Fibroblast of skin of left biceps (primary cell): ENCODE measurements around the gene HOXD9.

Source experiments
- DNase-seq, 2 experiments: peaks; one replicate each; pipeline ENCODE4 v3.0.0-alpha.2; 2013; ENCODE audit warnings: low read depth in 2 of 2

HOXD9 gene

DNA sequence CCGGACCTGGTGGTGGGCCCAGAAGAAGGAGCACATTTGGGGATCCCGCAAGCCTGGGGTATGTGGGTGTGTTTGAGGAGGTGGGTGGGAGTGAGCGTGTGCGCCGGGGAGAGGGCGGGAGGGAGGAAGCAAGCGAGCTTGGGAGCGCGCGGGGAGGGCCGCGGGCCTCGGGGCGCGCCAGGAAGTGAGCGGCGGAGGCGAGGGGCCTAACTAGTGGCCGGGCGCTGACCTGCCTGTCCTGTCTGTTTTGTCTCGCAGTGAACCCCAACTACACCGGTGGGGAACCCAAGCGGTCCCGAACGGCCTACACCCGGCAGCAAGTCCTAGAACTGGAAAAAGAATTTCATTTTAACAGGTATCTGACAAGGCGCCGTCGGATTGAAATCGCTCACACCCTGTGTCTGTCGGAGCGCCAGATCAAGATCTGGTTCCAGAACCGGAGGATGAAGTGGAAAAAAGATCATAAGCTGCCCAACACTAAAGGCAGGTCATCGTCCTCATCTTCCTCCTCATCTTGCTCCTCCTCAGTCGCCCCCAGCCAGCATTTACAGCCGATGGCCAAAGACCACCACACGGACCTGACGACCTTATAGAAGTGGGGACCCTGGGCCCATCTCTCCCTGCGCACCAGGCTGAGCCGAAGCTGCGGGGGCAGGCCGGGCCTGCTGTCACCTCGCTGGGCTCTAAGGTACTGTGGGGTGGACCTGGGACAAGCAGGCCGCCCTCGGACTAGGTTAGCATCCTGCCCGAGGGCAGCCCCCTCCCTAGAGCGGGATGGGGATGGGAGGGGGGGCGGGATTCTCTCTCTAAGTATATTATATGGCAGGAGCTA lies 30.0 kb downstream of the HOXD9 start:
- no peak for DNase-seq

DNA sequence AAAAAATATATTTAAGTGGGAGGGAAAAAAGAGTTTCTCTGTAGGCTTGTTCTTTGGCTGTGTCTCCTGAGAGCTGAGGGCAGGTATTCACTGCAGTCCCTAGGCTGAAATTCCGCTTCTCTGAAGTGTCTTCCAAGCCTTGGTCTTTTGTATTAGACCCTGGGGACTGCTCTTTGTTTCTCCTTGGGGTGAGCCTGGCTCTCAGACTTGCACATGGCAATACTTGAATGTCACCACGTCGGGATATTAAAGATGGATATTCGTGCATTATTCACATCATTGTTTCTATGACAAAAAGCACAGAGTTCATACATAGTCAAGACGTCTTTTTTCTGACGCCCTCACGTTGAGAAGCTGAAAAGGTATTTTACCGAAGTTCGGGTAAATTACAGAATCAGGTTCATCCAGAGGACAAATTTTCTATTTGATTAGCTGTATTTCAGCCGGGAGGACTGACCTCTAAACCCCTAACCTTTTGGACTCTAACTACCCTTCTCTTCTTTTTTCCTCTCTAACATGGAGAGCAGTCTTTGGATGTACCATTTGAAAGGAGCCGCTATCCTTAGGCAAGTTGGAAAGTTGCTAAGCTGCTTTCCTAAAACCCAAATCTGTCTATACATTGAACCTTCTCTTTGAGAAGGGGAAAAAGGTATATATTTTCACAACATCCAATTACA lies 32.2 kb downstream of the HOXD9 start:
- DNase-seq, result no peak

DNA sequence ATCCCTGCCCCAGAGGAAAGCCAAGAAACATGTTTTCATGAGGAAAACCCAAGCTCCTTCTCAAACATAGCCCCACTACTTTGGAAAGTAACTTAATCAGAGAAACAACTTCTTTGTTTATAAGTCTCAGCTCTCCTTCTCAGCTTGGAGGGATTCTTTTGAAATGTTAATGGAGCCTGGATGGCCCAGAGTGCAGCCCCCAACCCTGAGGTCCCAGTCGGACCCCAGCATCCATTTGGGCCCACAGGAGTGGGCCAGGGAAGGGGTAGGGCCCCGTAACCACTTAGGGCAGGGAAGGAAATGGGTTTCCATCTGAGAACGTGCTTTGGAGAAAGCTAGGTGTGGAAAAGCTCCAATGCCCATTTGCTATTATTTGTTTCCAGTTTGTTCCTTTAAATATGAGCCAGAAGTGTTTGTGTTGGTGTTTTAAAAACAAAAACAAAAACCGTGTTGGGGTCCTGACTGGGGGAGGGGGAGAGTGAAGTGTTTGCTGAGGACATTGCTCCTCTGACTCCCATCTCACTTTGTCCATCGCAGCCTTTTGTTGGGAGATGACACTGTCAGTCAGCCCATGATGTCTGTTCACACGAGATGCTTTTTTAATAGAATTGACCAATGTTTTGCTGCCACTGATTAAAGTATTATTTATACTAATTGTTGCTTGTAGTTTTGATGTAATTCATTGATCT lies 33.0 kb downstream of the HOXD9 start:
- no peak for DNase-seq

DNA sequence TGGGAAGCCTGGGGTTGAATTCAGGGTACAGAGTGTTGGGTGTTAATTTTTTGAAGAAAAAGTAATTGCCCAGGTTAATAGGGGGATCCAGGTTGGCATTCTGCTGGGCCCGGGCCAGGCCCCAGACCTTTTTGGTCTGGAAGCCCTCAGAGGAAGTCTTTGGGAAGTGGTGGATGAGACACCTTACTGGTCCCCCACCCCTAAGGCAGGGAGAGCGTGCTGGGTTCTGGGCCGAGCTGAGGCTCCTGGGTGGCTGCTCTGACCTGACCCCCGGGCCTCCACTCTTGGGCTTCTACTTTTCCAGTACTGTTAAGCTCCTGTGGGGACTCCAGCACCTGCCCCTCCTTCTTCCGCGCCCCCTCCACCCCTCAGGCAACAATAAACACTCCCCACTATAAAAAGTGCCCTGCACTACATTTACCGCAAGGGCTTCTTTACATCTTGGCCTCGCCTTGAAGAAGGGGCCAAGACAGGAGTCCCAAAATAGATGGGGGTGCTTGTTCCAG lies 33.8 kb downstream of the HOXD9 start:
- DNase-seq, result no peak

DNA sequence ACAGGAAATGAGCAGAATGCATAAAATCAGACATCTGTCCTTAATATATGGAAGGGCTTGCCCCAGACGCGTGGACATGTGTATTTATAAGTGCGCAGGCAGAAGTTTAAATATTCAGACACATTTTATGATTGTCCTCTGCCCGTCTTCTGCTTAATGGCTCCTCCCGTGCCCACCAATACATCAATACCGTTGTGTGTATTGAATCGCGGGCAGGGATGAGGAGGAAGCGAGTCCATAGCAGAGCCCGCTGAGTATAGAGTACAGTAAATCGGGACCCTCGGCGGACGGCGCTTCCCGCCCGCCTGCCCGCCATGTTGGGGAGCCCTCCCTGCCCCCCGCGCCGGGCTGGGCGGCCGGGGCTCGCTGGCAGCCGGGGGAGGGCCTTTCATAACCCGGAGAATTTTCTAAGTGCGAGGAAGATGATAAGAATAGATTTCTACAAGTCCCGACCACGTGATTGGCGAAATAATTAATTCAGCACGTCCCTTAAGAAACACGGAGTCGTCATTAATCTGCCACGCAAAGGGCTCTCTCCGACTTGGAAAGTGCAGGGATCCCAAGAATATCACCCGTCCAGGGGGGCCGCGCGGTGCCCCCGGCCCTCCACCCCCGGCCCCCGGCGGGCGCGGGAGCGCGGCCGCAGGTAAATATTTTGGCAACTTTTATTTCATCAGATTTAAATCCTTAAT lies 34.4 kb downstream of the HOXD9 start, which contains the start of gene HOXD3:
Gene HOXD3, plus strand, starts transcription at position 501 of the 692 bp plus-strand sequence. CDS start 11,808 bp downstream, outside the sequence.
- DNase-seq, result no peak

DNA sequence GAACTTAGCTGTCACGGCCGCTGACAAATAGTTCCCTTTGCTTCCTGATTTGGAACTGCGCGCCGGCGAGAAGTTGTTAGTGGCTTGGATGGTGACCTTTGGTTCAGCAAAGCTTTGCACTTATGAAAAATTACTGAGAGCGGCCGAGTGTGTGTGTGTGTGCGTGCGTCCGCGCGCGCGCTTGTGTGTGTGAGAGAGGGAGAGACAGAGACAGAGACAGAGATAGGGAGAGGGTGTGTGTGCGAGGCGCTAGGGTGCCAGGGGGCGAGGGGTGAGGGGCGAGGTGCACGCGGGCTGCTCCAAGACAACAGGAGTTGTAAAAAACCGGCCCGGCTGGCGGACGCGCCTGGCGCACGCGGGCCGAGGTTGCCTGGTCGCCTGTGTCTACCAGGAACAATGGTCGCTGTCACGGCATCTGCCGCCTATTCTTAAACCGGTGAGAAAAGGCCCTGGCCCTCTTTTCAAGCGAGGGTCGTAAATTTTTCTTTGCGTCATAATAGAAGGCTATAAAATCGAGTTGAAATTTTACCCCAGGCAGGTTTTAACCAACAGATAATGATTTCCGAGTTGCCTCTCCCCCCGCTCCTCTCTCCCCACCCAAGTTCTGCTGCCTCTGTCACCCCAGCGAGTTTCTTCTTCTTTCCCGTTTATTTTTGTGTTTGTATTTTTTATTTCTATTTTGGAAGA lies 35.1 kb downstream of the HOXD9 start:
- DNase-seq, result no peak

DNA sequence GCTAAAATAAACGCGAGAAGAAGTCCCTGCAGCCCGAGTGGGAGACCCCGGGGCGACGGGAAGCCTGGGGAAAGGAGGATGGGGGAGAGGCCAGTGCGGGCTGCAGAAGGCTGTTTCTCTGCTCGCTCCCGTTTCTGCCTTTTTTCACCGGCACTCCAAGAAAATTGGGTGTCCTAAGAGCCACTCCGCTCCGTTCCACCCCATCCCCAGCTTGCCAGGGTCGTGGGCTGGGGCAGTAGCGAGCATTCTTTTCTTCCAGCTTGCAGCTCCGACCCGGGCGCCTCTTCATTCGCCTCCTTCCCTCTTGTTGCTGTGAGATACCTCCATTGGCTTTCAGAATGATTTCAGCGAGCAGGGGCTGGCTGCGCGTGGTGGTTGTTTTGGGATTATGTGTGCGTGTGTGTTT lies 35.7 kb downstream of the HOXD9 start:
- no peak for DNase-seq

DNA sequence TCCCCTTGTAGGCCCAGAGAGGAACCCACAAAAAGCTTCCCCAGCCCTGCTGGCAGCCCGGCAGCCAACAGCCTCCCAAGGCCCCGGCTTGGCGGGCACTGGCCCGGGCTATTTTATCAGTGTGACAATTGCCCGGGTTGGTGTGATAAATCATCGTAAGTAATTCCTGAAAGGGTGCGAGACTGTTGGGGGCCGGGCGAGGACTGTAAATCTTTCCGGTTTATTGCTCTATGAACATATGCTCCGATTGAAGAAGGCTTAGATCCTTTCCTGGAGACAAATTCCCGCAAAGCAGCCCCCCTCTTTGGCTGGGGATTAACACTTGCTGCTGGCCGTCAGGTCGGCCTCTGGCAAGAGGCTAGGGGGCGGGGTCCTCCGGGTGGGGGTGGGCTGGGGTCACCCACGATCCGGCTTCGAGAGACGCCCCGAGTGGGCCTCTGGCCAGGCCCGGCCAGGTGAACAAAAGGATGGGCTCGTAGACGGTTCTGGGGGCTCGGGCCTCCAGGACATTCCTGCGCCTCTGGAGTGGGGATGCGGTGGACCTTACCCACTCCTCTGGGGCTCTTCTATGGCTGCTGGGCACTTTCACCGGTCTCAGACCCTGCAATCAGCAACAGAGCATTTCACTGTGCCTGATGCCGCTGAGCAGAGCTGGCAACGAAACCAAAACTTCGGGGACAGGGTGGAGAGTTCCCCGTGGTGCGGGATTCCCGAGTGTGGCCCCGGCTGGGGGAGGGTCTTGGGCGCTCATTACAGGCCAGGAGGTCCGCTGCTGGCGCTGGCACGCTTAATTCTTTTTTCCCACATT lies 36.5 kb downstream of the HOXD9 start:
- DNase-seq, result no peak

DNA sequence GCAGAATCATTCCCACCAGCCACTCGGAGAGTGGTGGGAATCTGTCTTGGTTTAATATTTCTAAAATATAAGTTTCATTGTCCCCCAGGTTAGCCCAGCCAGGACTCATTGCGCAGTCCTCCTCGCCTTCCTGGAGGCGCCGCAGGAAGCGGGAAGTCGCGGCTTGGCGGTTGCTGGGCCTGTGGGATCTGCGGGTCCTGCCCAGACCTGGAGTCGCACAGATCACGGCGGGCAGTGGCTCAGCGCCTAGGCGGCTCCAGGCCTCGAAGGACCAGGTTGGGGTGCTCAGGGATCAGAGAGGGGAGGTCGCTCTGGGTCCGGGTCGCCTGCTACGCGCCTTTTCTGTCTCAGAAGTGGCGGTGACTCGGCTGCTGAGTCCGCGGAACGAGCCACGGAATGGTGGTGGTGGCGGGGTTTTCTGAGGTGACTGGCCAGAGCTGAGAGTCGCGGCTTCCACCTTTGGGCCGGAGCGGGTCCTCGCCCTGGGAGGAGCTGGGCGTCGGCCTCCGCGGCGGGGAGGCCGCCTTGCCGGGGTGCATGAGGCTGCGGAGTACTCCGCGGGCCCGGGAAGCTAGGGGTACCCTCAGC lies 37.2 kb downstream of the HOXD9 start:
- DNase-seq, result no peak

DNA sequence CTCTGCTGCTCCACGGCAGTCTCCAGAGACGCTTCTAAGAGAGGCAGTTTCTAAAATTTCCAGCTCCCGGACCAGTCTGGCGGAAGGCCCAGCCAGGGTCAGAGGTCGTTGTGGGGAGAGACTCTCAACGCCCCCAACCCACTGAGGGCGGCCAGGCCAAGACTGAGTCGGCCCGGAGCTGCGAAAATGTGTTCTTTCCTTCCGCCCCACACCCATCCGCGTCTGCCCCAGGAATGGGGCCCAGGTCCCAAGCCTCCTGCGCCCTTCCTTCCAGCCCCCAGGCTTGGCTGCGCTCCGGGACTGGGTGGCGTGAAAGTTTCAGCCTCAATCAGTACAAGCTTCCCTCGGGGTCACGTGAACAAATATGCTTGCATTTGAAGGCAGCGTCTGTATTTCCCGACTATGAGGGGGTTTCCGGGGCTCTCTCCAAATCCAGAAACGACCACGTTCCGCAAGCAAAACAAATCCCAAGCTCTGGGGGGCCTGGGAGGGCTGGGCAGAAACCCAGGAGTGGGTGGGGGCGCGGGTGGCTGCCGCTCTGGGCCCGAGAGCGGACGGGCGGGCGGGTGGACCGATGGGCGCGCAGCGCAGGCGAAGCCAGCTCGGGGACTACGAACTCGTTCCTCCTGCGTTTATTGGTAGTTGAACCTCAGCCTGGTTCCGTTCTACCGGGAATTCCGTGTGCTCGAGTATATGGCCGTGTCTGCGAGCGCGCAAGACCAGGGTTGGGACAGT lies 37.9 kb downstream of the HOXD9 start:
- DNase-seq, result no peak

DNA sequence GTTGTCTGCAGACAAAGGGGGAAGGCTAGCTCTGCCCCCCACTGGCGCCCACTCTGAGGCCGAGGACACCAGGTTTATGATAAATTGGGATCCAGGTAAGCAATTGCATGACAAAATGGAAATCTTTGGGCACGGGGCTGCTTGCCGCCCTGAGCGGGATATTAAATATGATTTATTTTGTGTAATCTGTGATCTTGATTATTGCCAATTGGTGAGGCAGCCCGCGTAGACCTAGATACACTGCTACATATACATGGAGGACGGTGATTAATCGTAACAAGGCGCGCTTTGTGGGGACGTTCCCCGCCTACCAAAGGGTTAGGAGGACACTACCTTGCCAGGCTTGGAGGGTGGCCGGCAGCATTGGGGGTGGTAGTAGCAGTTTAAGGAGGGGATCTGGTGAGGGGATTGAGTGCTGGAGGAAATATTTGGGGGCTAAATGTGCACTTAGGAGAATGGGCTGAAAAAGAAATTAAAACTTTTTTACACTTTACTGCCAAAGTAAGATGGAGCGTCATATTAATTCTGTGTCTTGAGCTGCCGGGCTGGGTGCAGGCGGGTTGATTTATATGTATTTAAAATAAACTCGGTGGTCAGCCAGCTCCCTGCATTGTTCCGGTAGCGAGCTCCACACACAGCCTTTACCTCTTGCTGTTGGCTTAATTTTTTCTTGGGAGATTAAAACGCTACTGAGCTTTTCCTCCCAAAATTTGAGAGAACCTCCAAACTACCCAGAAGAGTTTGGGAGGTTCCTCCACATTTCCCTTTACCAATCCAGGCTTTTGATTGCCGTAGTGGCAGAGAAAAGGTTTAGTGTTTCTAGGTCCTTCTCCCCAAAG lies 38.7 kb downstream of the HOXD9 start:
- no peak for DNase-seq

DNA sequence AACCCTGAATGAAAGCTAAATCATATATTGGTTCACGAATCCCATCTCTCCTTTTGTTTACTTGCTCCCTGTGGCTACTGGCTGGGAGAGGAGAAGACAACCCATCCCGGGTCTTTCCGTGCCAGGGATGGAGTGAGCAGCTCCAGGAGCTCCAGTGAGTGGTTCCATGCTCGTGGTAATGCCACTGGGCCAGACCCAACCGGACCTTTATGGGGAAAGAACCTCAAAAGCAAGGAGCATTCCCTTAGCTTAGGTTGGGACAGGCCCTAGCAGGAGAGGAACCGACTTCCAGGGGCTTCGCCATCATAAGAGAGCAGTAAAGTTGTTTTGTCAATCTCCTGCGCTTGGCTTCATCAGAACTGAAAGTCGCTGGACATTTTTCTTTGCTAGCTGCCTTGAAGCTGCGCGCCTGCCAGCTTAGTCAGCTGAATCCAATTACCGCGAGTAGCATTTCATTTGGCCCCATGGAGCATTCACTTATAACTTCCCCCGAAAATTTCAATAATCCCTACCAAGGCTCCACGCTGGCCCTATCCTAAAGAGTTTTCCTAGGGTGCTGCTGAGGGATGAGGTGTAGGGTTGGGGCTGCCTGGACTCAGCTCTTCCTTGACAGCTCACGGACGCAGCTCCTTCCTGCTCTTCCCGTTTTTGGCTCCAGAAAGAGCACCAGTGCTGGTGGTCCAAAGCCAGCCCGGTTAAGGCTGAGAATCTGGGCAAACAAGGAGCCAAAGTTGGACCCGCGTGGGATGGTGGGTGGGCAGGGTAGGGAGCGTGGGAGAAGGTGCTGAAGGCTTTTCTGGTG lies 39.5 kb downstream of the HOXD9 start:
- DNase-seq, result peak; percentile 75 to 80

DNA sequence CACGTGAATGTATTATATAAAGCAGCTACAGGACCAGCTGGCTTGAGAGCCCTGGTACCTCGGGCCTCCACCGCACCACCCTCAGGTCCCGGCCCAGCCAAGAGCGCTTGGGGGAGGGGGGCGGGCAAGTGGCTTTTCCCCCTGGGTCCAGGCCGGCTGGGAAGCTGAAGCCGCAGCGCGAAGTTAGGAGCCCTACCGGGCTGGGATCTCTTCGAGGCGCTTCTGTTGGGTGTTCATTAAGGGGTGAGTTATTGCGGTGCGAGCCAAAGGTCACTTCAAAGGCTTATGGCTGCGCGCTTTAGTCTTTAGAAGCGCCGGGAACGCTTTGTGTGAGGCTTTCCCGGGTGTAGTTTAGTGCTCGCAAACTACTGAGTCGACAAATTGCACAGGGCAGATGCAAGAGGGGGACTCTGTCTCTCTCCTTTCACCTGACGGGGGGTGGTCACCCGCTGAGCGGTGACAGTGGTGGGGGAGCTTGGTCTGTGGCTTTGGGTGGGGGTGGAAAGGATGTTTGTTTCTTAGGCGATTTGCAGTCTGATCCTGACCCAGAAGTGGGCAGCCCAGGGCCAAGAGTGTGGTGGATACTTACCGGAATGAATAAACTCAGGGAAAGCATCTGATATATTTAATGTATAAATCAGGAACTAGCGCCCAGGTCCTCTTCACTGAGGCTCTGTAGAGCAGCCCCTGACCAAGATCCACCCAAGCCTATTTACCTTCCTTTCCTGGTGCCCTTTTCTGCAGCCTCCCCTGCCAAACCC lies 40.6 kb downstream of the HOXD9 start:
- DNase-seq, result no peak

DNA sequence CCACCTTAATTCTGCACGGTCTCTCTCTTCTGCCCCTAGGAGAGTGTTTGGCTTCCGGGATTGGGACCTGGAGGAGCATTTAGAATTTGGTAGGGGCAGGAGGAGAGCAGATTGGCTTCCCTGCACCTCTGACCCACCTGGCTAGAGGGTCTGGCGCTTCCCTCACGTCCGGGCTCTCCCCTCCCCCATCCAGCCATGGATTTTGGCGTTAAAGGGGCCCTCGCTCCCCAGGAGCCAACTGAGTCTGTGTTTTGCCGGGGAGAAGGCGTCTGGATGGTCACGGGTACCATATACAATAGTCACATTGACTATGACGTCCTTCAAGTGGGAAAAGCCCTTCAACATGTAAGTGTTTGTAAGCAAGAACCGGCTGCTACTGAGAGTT lies 41.1 kb downstream of the HOXD9 start:
- DNase-seq, result no peak

DNA sequence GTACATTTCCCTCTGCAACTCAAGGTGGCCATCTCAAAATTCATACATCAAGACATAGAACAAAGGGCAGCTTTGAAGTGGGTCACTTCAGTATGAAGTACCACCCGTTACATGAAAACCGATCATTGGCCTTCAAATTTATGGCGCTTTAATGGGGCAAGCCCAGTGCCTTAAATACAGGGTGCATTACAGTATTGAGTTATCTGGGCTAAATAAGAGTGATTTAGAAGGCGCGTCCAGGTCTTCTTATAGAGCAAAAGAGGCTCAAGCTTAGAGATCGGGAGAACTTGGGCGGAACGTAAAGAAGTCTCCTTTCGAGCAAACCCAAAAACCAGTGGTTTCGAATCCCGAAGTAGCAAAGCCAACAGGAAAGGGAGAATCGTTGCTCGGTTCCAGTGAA lies 41.7 kb downstream of the HOXD9 start:
- no peak for DNase-seq

DNA sequence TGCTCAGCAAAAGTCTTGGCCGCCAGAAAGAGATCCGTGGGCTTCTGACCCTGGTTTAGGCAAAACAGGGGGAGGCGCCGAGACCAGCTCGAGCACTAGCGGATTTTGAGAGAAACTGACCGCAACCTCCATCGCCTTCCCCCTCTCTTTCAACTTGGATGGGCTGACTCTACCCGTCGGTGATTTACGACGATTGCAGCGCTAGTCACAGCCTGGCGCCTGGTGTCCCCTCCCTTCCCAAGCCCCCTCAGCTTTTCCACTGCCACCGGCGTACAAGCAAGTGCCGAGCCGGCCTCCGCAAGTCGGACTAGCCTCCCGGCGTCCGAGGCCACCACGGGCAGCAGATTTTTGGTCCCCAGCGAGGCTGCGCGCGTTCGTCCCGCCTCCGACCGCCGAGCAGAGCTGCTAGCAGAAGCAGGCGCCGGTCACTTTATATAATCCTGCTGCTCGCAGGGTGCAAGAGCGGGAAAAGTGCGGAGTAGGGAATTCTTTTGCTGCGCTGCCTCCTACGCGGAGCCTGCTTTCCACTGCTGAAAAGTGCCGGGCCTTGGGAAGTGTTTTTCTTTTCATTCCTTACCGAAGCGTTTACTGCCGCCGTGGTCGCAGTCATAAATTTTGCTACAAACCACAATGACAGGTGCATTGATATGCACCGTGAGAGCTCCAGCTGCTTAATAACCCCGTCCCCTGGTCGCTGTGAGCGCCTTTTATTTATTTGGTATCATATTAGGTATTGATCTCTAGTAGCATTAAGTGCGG lies 42.3 kb downstream of the HOXD9 start:
- no peak for DNase-seq
